H1 (cell line): ENCODE results near the gene FMR1. TPM values are rescaled to one million over a fixed set of nuclear protein-coding genes. Genes with fewer than 3 reads are reported as not detected.

Experiments
- CTCF ChIA-PET: fragments of 300-600 bp; sonication (Branson Sonifier 250); formaldehyde crosslinking; loops from one replicate; lab custom pipeline; 2021; ENCODE audit not compliant: partially characterized antibody; lab: Charles Lee
- POLR2A ChIA-PET: fragments of 300-600 bp; sonication (Branson Sonifier 250); formaldehyde crosslinking; loops from one replicate; lab custom pipeline; 2021; ENCODE audit warnings: inconsistent platforms; ENCODE audit not compliant: partially characterized antibody; lab: Charles Lee
- DNase-seq, 2 experiments: peaks; one replicate each; pipeline versions ENCODE4 v3.0.0 to v3.0.0-alpha.2; 2010 to 2022; ENCODE audit warnings: low spot score in 2 of 2, low read depth in 1 of 2, mixed read lengths in 1 of 2
- FAIRE-seq: peaks from 2 replicates; lab custom pipeline; 2011; peaks lifted over from hg19 to GRCh38; lab: Jason Lieb, UNC
- H2AFZ ChIP-seq: 2 replicates; pipeline ENCODE4 v1.8.1; 2012; ENCODE audit warnings: low read length, inconsistent platforms
- H2AK5ac ChIP-seq: 2 replicates; pipeline ENCODE4 v1.6.1; 2013; ENCODE audit warnings: low read depth, low read length
- H2BK120ac ChIP-seq: replicated peaks from 2 replicates; pipeline ENCODE3; 2013; ENCODE audit warnings: low read depth, low read length, inconsistent platforms
- H2BK12ac ChIP-seq: 2 replicates; pipeline ENCODE4 v1.6.1; 2013; ENCODE audit warnings: low read depth, low read length
- H2BK15ac ChIP-seq: 2 replicates; pipeline ENCODE4 v1.6.1; 2013; ENCODE audit warnings: low read length
- H2BK20ac ChIP-seq: 2 replicates; pipeline ENCODE4 v1.6.1; 2013; ENCODE audit warnings: low read length
- H2BK5ac ChIP-seq: 2 replicates; pipeline ENCODE4 v1.6.1; 2013; ENCODE audit warnings: low read depth, low read length
- H3K14ac ChIP-seq: 2 replicates; pipeline ENCODE4 v1.6.1; 2013; ENCODE audit warnings: inconsistent platforms; ENCODE audit not compliant: insufficient read length
- H3K18ac ChIP-seq: 2 replicates; pipeline ENCODE4 v1.6.1; 2013; ENCODE audit warnings: low read length; ENCODE audit errors: extremely low read depth
- H3K23ac ChIP-seq: 2 replicates; pipeline ENCODE4 v1.6.1; 2013; ENCODE audit warnings: inconsistent platforms; ENCODE audit not compliant: insufficient read length
- H3K23me2 ChIP-seq: 2 replicates; pipeline ENCODE4 v1.6.1; 2013; ENCODE audit warnings: low read depth, low read length
- H3K27ac ChIP-seq: 2 replicates; pipeline ENCODE4 v1.6.1; 2011; ENCODE audit warnings: low read depth, low read length, inconsistent platforms
- H3K27me3 ChIP-seq, 4 experiments: replicated peaks in 1 of 4; 1 replicate in 1 of 4; 2 replicates in 3 of 4; pipeline versions ENCODE4 v1.6.1 to v1.8.1; 2011 to 2013; ENCODE audit warnings: low read length in 3 of 4, mild to moderate bottlenecking in 3 of 4, inconsistent platforms in 2 of 4, mixed read lengths in 2 of 4, moderate library complexity in 1 of 4; ENCODE audit not compliant: control insufficient read depth in 3 of 4, insufficient read depth in 3 of 4; ENCODE audit errors: extremely low read depth in 1 of 4
- H3K36me3 ChIP-seq, 4 experiments: 2 replicates each; pipeline versions ENCODE4 v1.6.1 to v1.8.1; 2011 to 2013; ENCODE audit warnings: mild to moderate bottlenecking in 4 of 4, low read length in 3 of 4, moderate library complexity in 2 of 4, control low read depth in 1 of 4, inconsistent platforms in 1 of 4; ENCODE audit not compliant: insufficient read depth in 4 of 4, control insufficient read depth in 2 of 4
- H3K4ac ChIP-seq: replicated peaks from 2 replicates; pipeline ENCODE3; 2013; ENCODE audit warnings: low read length, low read depth, mixed read lengths, inconsistent platforms; ENCODE audit not compliant: insufficient read length
- H3K4me1 ChIP-seq, 4 experiments: replicated peaks in 1 of 4; 1 replicate in 1 of 4; 2 replicates in 3 of 4; pipeline versions ENCODE4 v1.6.1 to v1.8.1; 2011 to 2013; ENCODE audit warnings: low read length in 3 of 4, inconsistent platforms in 2 of 4, mixed read lengths in 1 of 4; ENCODE audit not compliant: insufficient read depth in 4 of 4, control insufficient read depth in 3 of 4
- H3K4me2 ChIP-seq, 2 experiments: 2 replicates each; pipeline versions ENCODE4 v1.6.1 to v1.8.1; 2011 to 2013; ENCODE audit warnings: low read depth in 2 of 2, low read length in 2 of 2, control low read depth in 1 of 2, inconsistent platforms in 1 of 2, mild to moderate bottlenecking in 1 of 2; ENCODE audit not compliant: insufficient read depth in 1 of 2
- H3K4me3 ChIP-seq, 4 experiments: fragments of 200-600, 300-600 bp in 1 of 4; sonication (generic), shearing (Covaris generic), sonication (Bioruptor Twin) in 1 of 4; 2 replicates each; pipeline versions ENCODE4 v1.5.1 to v1.8.1; 2011 to 2016; ENCODE audit warnings: low read length in 4 of 4, low read depth in 3 of 4, control low read depth in 2 of 4, inconsistent platforms in 2 of 4, mild to moderate bottlenecking in 2 of 4, mixed read lengths in 1 of 4, moderate library complexity in 1 of 4; ENCODE audit not compliant: insufficient read depth in 2 of 4; ENCODE audit errors: extremely low read depth in 1 of 4
- H3K56ac ChIP-seq: replicated peaks from 2 replicates; pipeline ENCODE3; 2013; ENCODE audit warnings: low read depth, mild to moderate bottlenecking, mixed read lengths, low read length, inconsistent platforms; ENCODE audit not compliant: insufficient read length
- H3K79me1 ChIP-seq: 2 replicates; pipeline ENCODE4 v1.6.1; 2013; ENCODE audit warnings: low read depth, low read length, control low read depth
- H3K79me2 ChIP-seq, 2 experiments: 2 replicates each; pipeline versions ENCODE4 v1.6.1 to v1.8.1; 2012 to 2013; ENCODE audit warnings: low read length in 2 of 2, mild to moderate bottlenecking in 2 of 2, inconsistent platforms in 1 of 2; ENCODE audit not compliant: insufficient read depth in 2 of 2, control insufficient read depth in 1 of 2
- H3K9ac ChIP-seq, 4 experiments: replicated peaks in 1 of 4; 1 replicate in 1 of 4; 2 replicates in 3 of 4; pipeline versions ENCODE4 v1.6.1 to v1.8.1; 2011 to 2013; ENCODE audit warnings: low read depth in 3 of 4, low read length in 3 of 4, control low read depth in 2 of 4, mild to moderate bottlenecking in 2 of 4, moderate library complexity in 2 of 4, inconsistent platforms in 1 of 4; ENCODE audit errors: extremely low read depth in 1 of 4
- H3K9me3 ChIP-seq, 2 experiments: 2 replicates each; pipeline versions ENCODE4 v1.6.1 to v1.8.1; 2012 to 2013; ENCODE audit warnings: mild to moderate bottlenecking in 2 of 2, moderate library complexity in 2 of 2, control low read depth in 1 of 2, inconsistent platforms in 1 of 2, low read depth in 1 of 2, low read length in 1 of 2, mixed read lengths in 1 of 2; ENCODE audit not compliant: insufficient read depth in 2 of 2
- H4K20me1 ChIP-seq, 2 experiments: replicated peaks in 1 of 2; 2 replicates each; pipeline versions ENCODE3 to v1.8.1; 2011 to 2013; ENCODE audit warnings: inconsistent platforms in 2 of 2, low read length in 2 of 2, mild to moderate bottlenecking in 1 of 2; ENCODE audit not compliant: insufficient read depth in 2 of 2, control insufficient read depth in 1 of 2
- H4K5ac ChIP-seq: 2 replicates; pipeline ENCODE4 v1.6.1; 2013; ENCODE audit warnings: low read length, low read depth, mixed read lengths, inconsistent platforms; ENCODE audit not compliant: insufficient read length
- H4K8ac ChIP-seq: 2 replicates; pipeline ENCODE4 v1.8.0; 2013; ENCODE audit warnings: mild to moderate bottlenecking, moderate library complexity, low read length, inconsistent platforms; ENCODE audit not compliant: insufficient read depth; ENCODE audit errors: extremely low read depth
- H4K91ac ChIP-seq: replicated peaks from 2 replicates; pipeline ENCODE3; 2013; ENCODE audit warnings: low read length, mixed read lengths, inconsistent platforms; ENCODE audit not compliant: insufficient read length
- ASH2L ChIP-seq: fragments of 200-600, 300-600 bp; sonication (generic); IDR thresholded peaks from one replicate; pipeline ENCODE4 v1.7.1; 2017; ENCODE audit warnings: low read length
- ATF2 ChIP-seq: IDR thresholded peaks from 2 replicates; pipeline ENCODE4 v1.6.1; 2012; ENCODE audit warnings: low read length, inconsistent platforms
- BACH1 ChIP-seq: IDR thresholded peaks from 2 replicates; pipeline ENCODE4 v1.6.1; 2012; ENCODE audit warnings: low read length, improper control_type of control experiment
- BRCA1 ChIP-seq: IDR thresholded peaks from 2 replicates; pipeline ENCODE4 v1.6.1; 2012; ENCODE audit warnings: low read depth, low read length, improper control_type of control experiment
- EGR1 ChIP-seq: IDR thresholded peaks from 2 replicates; pipeline ENCODE4 v1.6.1; 2011; ENCODE audit warnings: low read depth, low read length, borderline replicate concordance
- JUND ChIP-seq: IDR thresholded peaks from 2 replicates; pipeline ENCODE4 v1.6.1; 2011; ENCODE audit warnings: mild to moderate bottlenecking, improper control_type of control experiment, low read length
- MAFK ChIP-seq: IDR thresholded peaks from 2 replicates; pipeline ENCODE4 v1.6.1; 2012; ENCODE audit warnings: low read depth, mild to moderate bottlenecking, improper control_type of control experiment, low read length
- POLR2A ChIP-seq, 2 experiments: IDR thresholded peaks; 1 replicate in 1 of 2; 2 replicates in 1 of 2; pipeline ENCODE4 v1.6.1; 2011; ENCODE audit warnings: low read depth in 2 of 2, low read length in 2 of 2, mild to moderate bottlenecking in 2 of 2; ENCODE audit errors: control extremely low read depth in 1 of 2
- POU5F1 ChIP-seq: IDR thresholded peaks from 2 replicates; pipeline ENCODE4 v1.6.1; 2011; ENCODE audit warnings: low read depth, mild to moderate bottlenecking, low read length, moderate library complexity
- RFX5 ChIP-seq: IDR thresholded peaks from 2 replicates; pipeline ENCODE4 v1.6.1; 2011; ENCODE audit warnings: low read depth, low read length, improper control_type of control experiment, borderline replicate concordance
- SP1 ChIP-seq: IDR thresholded peaks from 2 replicates; pipeline ENCODE4 v1.6.1; 2011; ENCODE audit warnings: low read depth, low read length
- SP4 ChIP-seq: IDR thresholded peaks from 2 replicates; pipeline ENCODE4 v1.6.1; 2012; ENCODE audit warnings: low read length, inconsistent platforms
- SUZ12 ChIP-seq: fragments of 200-600 bp; sonication (generic); IDR thresholded peaks from 2 replicates; pipeline ENCODE4 v1.6.1; 2012; ENCODE audit warnings: mild to moderate bottlenecking, inconsistent platforms, low read length, moderate library complexity, mixed read lengths
- ZNF274 ChIP-seq: IDR thresholded peaks from 2 replicates; pipeline ENCODE4 v1.7.0; 2012; ENCODE audit warnings: low read length, borderline replicate concordance; ENCODE audit errors: extremely low read depth
- WGBS, 2 experiments: shearing (Covaris generic) in 1 of 2; methylation state at CpG; one replicate each; pipeline versions ENCODE4 v1.1.6 to v1.1.7; 2013 to 2015; ENCODE audit warnings: low lambda C conversion rate in 2 of 2, mixed read lengths in 2 of 2, inconsistent platforms in 1 of 2, low coverage in 1 of 2, missing lambda C conversion rate in 1 of 2; ENCODE audit not compliant: insufficient replicate concordance in 2 of 2, insufficient coverage in 1 of 2, insufficient read length in 1 of 2; ENCODE audit errors: extremely low coverage in 1 of 2, missing lambda C conversion rate in 1 of 2; 5-methylcytosine and 5-hydroxymethylcytosine counted together
- polyA plus RNA-seq, 7 experiments: library from polyadenylated mRNA; depleted of rRNA in 3 of 7; stranded (reverse) in 5 of 7; unstranded in 2 of 7; fragments of >200 nt in 5 of 7; fragments of 200-250 nt in 2 of 7; gene quantifications; 1 replicate in 5 of 7; 2 replicates in 1 of 7; 4 replicates in 1 of 7; pipeline versions ENCODE4 v1.2.1 to v1.2.3, GENCODE V29; 2011 to 2013; ENCODE audit warnings: missing spikeins in 2 of 7, mixed read lengths in 2 of 7
- total RNA-seq: library from RNA; stranded (reverse); fragmentation: NEBNext Ultra II Directional; extraction: Animal tissue kit (Norgen Biotek cat#: 25700); gene quantifications from 2 replicates; pipeline ENCODE4 v1.2.1, GENCODE V29; 2021

FMR1 gene
- total and polyA plus RNA-seq, 2 of the 8 experiments (the other 6 are each of a cell fraction or from before 2014, with no cell fraction given): 15.2 to 49.4 TPM

GRCh38 chrX:147899379-147900114 lies 12.2 kb upstream of the FMR1 start:
- H2BK5ac ChIP-seq: no peak overlapping the region
- no peak overlapping the region for H3K27ac ChIP-seq
- WGBS, 2 experiments: 94% methylated on average over 2 of the region's 2 CpGs; no CpG with 5 or more reads in 1 of the 2 experiments
- no peak overlapping the region for H3K4ac ChIP-seq
- H3K79me1 ChIP-seq: no peaks in the 10 kb centered on the region
- H3K56ac ChIP-seq: no peak overlapping the region
- H3K4me1 ChIP-seq: no peaks in the 10 kb centered on the region; a peak in 1 of 7 replicates
- H2BK120ac ChIP-seq: no peak overlapping the region
- H4K5ac ChIP-seq: no peak overlapping the region
- no peak overlapping the region for H2BK20ac ChIP-seq
- H3K36me3 ChIP-seq: no peaks in the 10 kb centered on the region
- H3K27me3 ChIP-seq: no peaks in the 10 kb centered on the region
- no peak overlapping the region for H2BK12ac ChIP-seq
- no peak overlapping the region for H3K18ac ChIP-seq
- no peaks in the 10 kb centered on the region for H3K79me2 ChIP-seq
- no peak overlapping the region for H4K91ac ChIP-seq
- no peak overlapping the region for H3K14ac ChIP-seq
- H3K9ac ChIP-seq: no peak overlapping the region
- H2BK15ac ChIP-seq: no peak overlapping the region
- DNase-seq (no peak), FAIRE-seq (no peak)
- H2AK5ac ChIP-seq: no peak overlapping the region
- H2AFZ ChIP-seq: no peak overlapping the region
- no peak overlapping the region for H3K23ac ChIP-seq
- H3K23me2 ChIP-seq: no peaks in the 10 kb centered on the region
- ChIA-PET POLR2A (no interaction called here), CTCF (no interaction called here)
- peaks cover 0 to 4% of the 10 kb centered on the region in 2 experiments; a peak in 1 of 4 replicates for H3K9me3 ChIP-seq
- H3K4me3 ChIP-seq: no peak overlapping the region
- no peak overlapping the region for H4K8ac ChIP-seq
- H4K20me1 ChIP-seq: no peaks in the 10 kb centered on the region
- no peak overlapping the region for H3K4me2 ChIP-seq
- TF ChIP-seq ATF2 (no peak), RFX5 (no peak), POU5F1 (no peak), ZNF274 (no peak), MAFK (no peak), SP4 (no peak), BRCA1 (no peak), BACH1 (no peak), JUND (no peak), POLR2A (IDR thresholded peaks at IDR 0.05; ENCODE audit: control extremely low read depth in 1 of 2, low read depth in 2 of 2, low read length in 2 of 2) (no peak), EGR1 (no peak), ASH2L (no peak), SUZ12 (no peak), SP1 (no peak)
